GM12878 (cell line): Measurements from ENCODE around the gene KCNB1. TPM values are rescaled to one million over a fixed set of nuclear protein-coding genes. Genes with fewer than 3 reads are reported as not detected.

Experiments
- ATAC-seq: fragments of 200-7000 bp; cut with Tn5 transposase; 3 replicates; pipeline ENCODE4 v1.9.1; 2020; ENCODE audit warnings: mild to moderate bottlenecking, moderate library complexity
- BruUV-seq: library from RNA; stranded (reverse); fragments of 400-500 nt; replicated peaks from 2 replicates; lab custom pipeline; 2021; lab: Mats Ljungman, UMichigan
- CTCF ChIA-PET: fragments of 300-600 bp; sonication (Branson Sonifier 250); formaldehyde crosslinking; extraction: SDS; loops from one replicate; lab custom pipeline; 2021; ENCODE audit warnings: inconsistent platforms; lab: Yijun Ruan, JAX
- POLR2A ChIA-PET: fragments of 350-600 bp; formaldehyde crosslinking; extraction: SDS; loops from one replicate; lab custom pipeline; 2021; ENCODE audit warnings: inconsistent platforms; lab: Charles Lee
- RAD21 ChIA-PET: fragments of 300-600 bp; sonication (Branson Sonifier 250); formaldehyde crosslinking; loops from one replicate; lab custom pipeline; 2023; ENCODE audit warnings: antibody characterized with exemption; ENCODE audit not compliant: unreplicated experiment; lab: Charles Lee
- SMC1A ChIA-PET: fragments of 300-600 bp; sonication (Branson Sonifier 250); formaldehyde crosslinking; loops from one replicate; lab custom pipeline; 2023; ENCODE audit not compliant: unreplicated experiment, uncharacterized antibody; lab: Charles Lee
- DNase-seq: peaks from one replicate; pipeline ENCODE4 v3.0.0-alpha.2; 2011; ENCODE audit warnings: low read depth, low spot score
- FAIRE-seq: peaks from 3 replicates; lab custom pipeline; 2011; peaks lifted over from hg19 to GRCh38; lab: Jason Lieb, UNC
- H2AFZ ChIP-seq: 2 replicates; pipeline ENCODE4 v1.6.0; 2011; ENCODE audit warnings: low read depth, low read length, control low read depth; ENCODE audit not compliant: control insufficient read depth
- H3K27ac ChIP-seq: 2 replicates; pipeline ENCODE4 v1.5.1; 2011; ENCODE audit warnings: control low read depth; ENCODE audit not compliant: control insufficient read depth, insufficient read depth
- H3K27me3 ChIP-seq, 2 experiments: replicated peaks in 1 of 2; 2 replicates each; pipeline versions ENCODE4 v1.6.0 to v1.6.1; 2011; ENCODE audit warnings: low read length in 1 of 2; ENCODE audit not compliant: control insufficient read depth in 2 of 2, insufficient read depth in 2 of 2
- H3K36me3 ChIP-seq, 2 experiments: 2 replicates each; pipeline ENCODE4 v1.5.1; 2011; ENCODE audit warnings: low read length in 1 of 2; ENCODE audit not compliant: control insufficient read depth in 2 of 2, insufficient read depth in 2 of 2
- H3K4me1 ChIP-seq: 2 replicates; pipeline ENCODE4 v1.6.1; 2011; ENCODE audit warnings: mild to moderate bottlenecking, low read length, moderate library complexity, mixed read lengths; ENCODE audit not compliant: control insufficient read depth, insufficient read depth
- H3K4me2 ChIP-seq: 2 replicates; pipeline ENCODE4 v1.6.0; 2011; ENCODE audit warnings: control low read depth; ENCODE audit not compliant: control insufficient read depth, insufficient read depth
- H3K4me3 ChIP-seq: fragments of 200-600 bp; sonication (generic); 2 replicates; pipeline ENCODE4 v1.5.1; 2016
- H3K79me2 ChIP-seq: 2 replicates; pipeline ENCODE4 v1.6.0; 2011; ENCODE audit warnings: low read length; ENCODE audit not compliant: control insufficient read depth, insufficient read depth
- H3K9ac ChIP-seq: 2 replicates; pipeline ENCODE4 v1.8.0; 2011; ENCODE audit warnings: low read length, control low read depth, mixed read lengths; ENCODE audit not compliant: control insufficient read depth, insufficient read depth
- H3K9me3 ChIP-seq: replicated peaks from 3 replicates; pipeline ENCODE4 v1.5.1; 2011; ENCODE audit warnings: mild to moderate bottlenecking, low read length; ENCODE audit not compliant: control insufficient read depth, insufficient read depth
- H4K20me1 ChIP-seq: 2 replicates; pipeline ENCODE4 v1.6.0; 2011; ENCODE audit not compliant: control insufficient read depth, insufficient read depth
- BCLAF1 ChIP-seq: fragments of 450-650 bp; IDR thresholded peaks from 2 replicates; pipeline ENCODE4 v1.6.1; 2017; ENCODE audit warnings: antibody characterized with exemption, mild to moderate bottlenecking, moderate library complexity
- BMI1 ChIP-seq: fragments of 450-650 bp; IDR thresholded peaks from 2 replicates; pipeline ENCODE4 v1.6.1; 2016; ENCODE audit warnings: mild to moderate bottlenecking, moderate library complexity, borderline replicate concordance
- DPF2 ChIP-seq: fragments of 450-650 bp; IDR thresholded peaks from 2 replicates; pipeline ENCODE4 v1.6.1; 2017; ENCODE audit warnings: mild to moderate bottlenecking
- KLF5 ChIP-seq: fragments of 450-650 bp; IDR thresholded peaks from 2 replicates; pipeline ENCODE4 v1.6.1; 2014; ENCODE audit warnings: mild to moderate bottlenecking; ENCODE audit not compliant: partially characterized antibody
- MTA2 ChIP-seq: fragments of 450-650 bp; IDR thresholded peaks from 2 replicates; pipeline ENCODE4 v1.6.1; 2016; ENCODE audit warnings: low read depth, mild to moderate bottlenecking, moderate library complexity
- NFYA ChIP-seq: IDR thresholded peaks from 2 replicates; pipeline ENCODE4 v1.6.1; 2011; ENCODE audit warnings: low read depth, mild to moderate bottlenecking, low read length, improper control_type of control experiment, borderline replicate concordance
- PAX5 ChIP-seq: IDR thresholded peaks from 2 replicates; pipeline ENCODE4 v1.6.1; 2011; ENCODE audit warnings: low read depth, low read length, borderline replicate concordance
- RUNX3 ChIP-seq: IDR thresholded peaks from 2 replicates; pipeline ENCODE4 v1.6.1; 2012; ENCODE audit warnings: low read length, inconsistent platforms
- SIX5 ChIP-seq: IDR thresholded peaks from 2 replicates; pipeline ENCODE4 v1.6.1; 2011; ENCODE audit warnings: mild to moderate bottlenecking, low read depth, low read length, moderate library complexity; ENCODE audit not compliant: severe bottlenecking
- STAT3 ChIP-seq: IDR thresholded peaks from 2 replicates; pipeline ENCODE4 v1.6.1; 2011; ENCODE audit warnings: low read depth, low read length, improper control_type of control experiment
- ZSCAN29 ChIP-seq: fragments of 450-650 bp; IDR thresholded peaks from 2 replicates; pipeline ENCODE4 v1.6.1; 2017; ENCODE audit warnings: mild to moderate bottlenecking, moderate library complexity
- WGBS: methylation state at CpG from one replicate; pipeline ENCODE4 v1.1.6; 2016; ENCODE audit warnings: low lambda C conversion rate; ENCODE audit not compliant: insufficient replicate concordance, insufficient coverage; ENCODE audit errors: missing lambda C conversion rate; 5-methylcytosine and 5-hydroxymethylcytosine counted together
- in situ Hi-C: fragments of 300-500 bp; cut with MboI; formaldehyde crosslinking; loops from 9 replicates; pipeline ENCODE4 v1.14.3; 2018; ENCODE audit warnings: mixed read lengths
- intact Hi-C: fragments of 100-400 bp; cut with micrococcal nuclease; formaldehyde crosslinking; loops from one replicate; pipeline ENCODE4 v1.14.2; 2022; ENCODE audit not compliant: unreplicated experiment
- polyA plus RNA-seq, 11 experiments: library from polyadenylated mRNA; depleted of rRNA in 4 of 11; unstranded in 6 of 11; stranded (reverse) in 5 of 11; fragments of >200 nt; fragmentation: Nextera tagmentation in 4 of 11; fragmentation: Illumina TruSeq in 1 of 11; extraction: Ambion mirVana in 4 of 11; extraction: Trizol in 1 of 11; gene quantifications; 1 replicate in 1 of 11; 2 replicates in 10 of 11; pipeline versions ENCODE4 v1.2.1 to v1.2.3, GENCODE V29; 2011 to 2016; ENCODE audit warnings: inconsistent platforms in 2 of 11, missing spikeins in 2 of 11, low read depth in 1 of 11
- total RNA-seq, 4 experiments: library from RNA; depleted of rRNA in 3 of 4; stranded (reverse); fragments of >200 nt in 3 of 4; fragmentation: Illumina TruSeq in 1 of 4; extraction: Trizol in 1 of 4; gene quantifications; 2 replicates each; pipeline versions ENCODE4 v1.2.1 to v1.2.3, GENCODE V29; 2013 to 2021

The KCNB1 gene
- total and polyA plus RNA-seq, 10 of the 15 experiments (the other 5 are each of a cell fraction or from before 2014, with no cell fraction given): 0.02 to 0.08 (median 0.03) TPM; not detected in 7

GRCh38 chr20:49366687-49367086 is 115.8 kb downstream of the KCNB1 start:
- H4K20me1 ChIP-seq: no peaks in the 10 kb centered on the region
- DNase-seq (no peak), ATAC-seq (no peak), FAIRE-seq (no peak)
- no peaks in the 10 kb centered on the region for H3K79me2 ChIP-seq
- H3K4me3 ChIP-seq: no peak overlapping the region
- no peak overlapping the region for H2AFZ ChIP-seq
- in situ Hi-C loops: no loop called here
- 0% methylated on average over 1 of the region's 1 CpG for WGBS
- H3K9ac ChIP-seq: no peak overlapping the region
- CTCF ChIA-PET: interaction anchor here (4.3 kb wide), 1 partner anchor 17 kb away, joined by 20 read pairs; no protein-coding TSS in a partner anchor
- H3K9me3 ChIP-seq: no peaks in the 10 kb centered on the region
- no peaks in the 10 kb centered on the region for H3K36me3 ChIP-seq
- no TSS peak for BruUV-seq
- POLR2A ChIA-PET: interaction anchor here (0.5 kb wide), 1 partner anchor 260 kb away, joined by 3 read pairs; no protein-coding TSS in a partner anchor
- no peaks in the 10 kb centered on the region for H3K4me1 ChIP-seq
- H3K4me2 ChIP-seq: no peak overlapping the region
- peaks cover 2 to 4% of the 10 kb centered on the region in 2 experiments; a peak in 3 of 4 replicates for H3K27me3 ChIP-seq
- no peak overlapping the region for H3K27ac ChIP-seq
- intact Hi-C loops: no loop called here
- SMC1A ChIA-PET: no interaction called here
- RAD21 ChIA-PET: no interaction called here
- no peak for TF ChIP-seq MTA2

GRCh38 chr20:49361862-49362660 is 120.4 kb downstream of the KCNB1 start:
- H3K9me3 ChIP-seq: no peaks in the 10 kb centered on the region
- WGBS: 26% methylated on average over 4 of the region's 4 CpGs
- no peak overlapping the region for H3K27ac ChIP-seq
- POLR2A ChIA-PET: no interaction called here
- intact Hi-C loops (no loop called here), in situ Hi-C loops (no loop called here)
- no peaks in the 10 kb centered on the region for H3K4me1 ChIP-seq
- no peak overlapping the region for H3K9ac ChIP-seq
- H3K4me3 ChIP-seq: no peak overlapping the region
- ATAC-seq (no peak), DNase-seq (no peak), FAIRE-seq (no peak)
- SMC1A ChIA-PET: interaction anchor here (1.2 kb wide), 1 partner anchor 9 kb away, joined by 4 read pairs; no protein-coding TSS in a partner anchor
- no peaks in the 10 kb centered on the region for H4K20me1 ChIP-seq
- no peaks in the 10 kb centered on the region for H3K79me2 ChIP-seq
- RAD21 ChIA-PET: no interaction called here
- no TSS peak for BruUV-seq
- H2AFZ ChIP-seq: no peak overlapping the region
- H3K27me3 ChIP-seq: peaks cover under 1 to 4% of the 10 kb centered on the region in 2 experiments; a peak in 1 of 4 replicates
- no peak overlapping the region for H3K4me2 ChIP-seq
- no peaks in the 10 kb centered on the region for H3K36me3 ChIP-seq
- CTCF ChIA-PET: no interaction called here
- TF ChIP-seq ZSCAN29: no peak
- TF ChIP-seq SIX5: no peak
- no peak for TF ChIP-seq BCLAF1
- no peak for TF ChIP-seq STAT3
- no peak for TF ChIP-seq KLF5
- no peak for TF ChIP-seq PAX5
- no peak for TF ChIP-seq NFYA
- no peak for TF ChIP-seq RUNX3
- TF ChIP-seq BMI1: no peak
- TF ChIP-seq DPF2: no peak
